ENCODE data around the gene PAK5. TPM values are rescaled to one million over a fixed set of nuclear protein-coding genes. Genes with fewer than 3 reads are reported as not detected.

Gene PAK5
- not detected for total RNA-seq
- long read RNA-seq, result 0 reads

- DNase-seq (ENCODE audit: low spot score), result no peak
Measured at GRCh38 chr20:9838378-9839295, at the start of gene PAK5. PAK5 (minus strand) TSS chr20:9839076; CDS start chr20:9644328, 194,748 bp downstream.

- DNase-seq (ENCODE audit: low spot score), result no peak
Measured at GRCh38 chr20:9887706-9888105, 48.8 kb upstream of the PAK5 start.

GRCh38 chr20:9886227-9886626 is 47.4 kb upstream of the PAK5 start:
- DNase-seq (ENCODE audit: low spot score), result no peak

DNA sequence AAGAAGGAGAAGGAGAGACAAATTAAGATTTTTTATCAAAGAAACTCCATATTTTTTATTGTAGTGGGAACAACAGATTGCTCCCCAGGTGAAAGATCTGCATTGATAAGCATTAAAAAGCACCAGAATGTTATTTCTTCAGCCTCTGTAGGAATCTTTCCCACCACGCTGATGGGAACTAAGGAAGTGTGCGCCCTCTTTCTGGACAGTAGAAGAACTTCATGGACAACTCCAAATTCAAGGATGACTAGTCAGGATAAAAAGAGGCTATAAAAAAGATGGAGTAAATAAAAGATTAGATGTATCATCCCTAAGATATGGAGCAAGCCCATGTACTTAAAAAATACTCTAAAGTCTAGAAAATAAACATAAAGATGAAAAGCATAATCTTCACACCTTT is 45.8 kb upstream of the PAK5 start:
- DNase-seq (ENCODE audit: low spot score), result no peak

DNA sequence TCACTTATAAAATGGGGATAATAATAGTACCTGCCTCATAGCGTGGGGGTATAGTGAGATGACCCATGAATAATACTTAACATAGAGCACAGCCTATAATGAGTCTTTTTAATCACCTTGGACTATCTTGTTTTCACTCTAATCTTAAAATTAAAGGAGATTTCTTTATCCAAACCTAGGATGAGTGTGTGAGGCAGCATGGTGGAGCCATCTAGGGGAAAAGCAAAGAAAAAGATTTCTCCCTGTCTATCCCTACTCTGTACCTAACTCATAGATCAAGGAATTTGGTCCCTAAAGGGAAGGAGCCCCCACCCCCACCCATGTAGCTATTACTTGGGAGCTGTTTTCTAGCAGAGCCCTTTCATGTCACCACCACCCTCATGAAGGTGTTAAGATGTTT is 45.2 kb upstream of the PAK5 start:
- no peak for DNase-seq (ENCODE audit: low spot score)

DNA sequence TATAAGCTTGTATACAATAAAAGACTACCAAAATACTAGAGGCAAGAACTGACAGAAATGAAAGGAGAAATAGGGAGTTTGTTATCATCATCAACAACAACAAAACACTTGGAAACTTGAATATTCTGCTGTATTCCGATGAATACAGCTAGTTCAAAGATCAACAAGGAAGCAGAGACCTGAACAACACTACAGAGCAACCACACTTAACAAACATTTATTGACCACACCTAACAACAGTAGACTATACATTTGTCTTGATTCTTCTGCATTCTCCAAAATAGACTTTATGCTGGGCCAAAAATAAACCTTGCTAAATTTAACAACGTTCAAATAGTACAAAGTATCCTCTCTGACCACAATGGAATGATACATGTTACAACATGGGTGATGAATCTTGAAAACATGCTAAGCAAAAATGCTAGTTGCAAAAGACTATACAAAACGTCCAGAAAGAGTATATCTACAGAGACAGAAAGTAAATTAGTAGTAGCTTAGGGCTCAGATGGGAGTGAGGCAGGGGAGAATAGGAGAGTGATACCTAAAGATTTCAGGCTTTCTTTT is 39.1 kb upstream of the PAK5 start:
- DNase-seq (ENCODE audit: low spot score), result no peak

DNA sequence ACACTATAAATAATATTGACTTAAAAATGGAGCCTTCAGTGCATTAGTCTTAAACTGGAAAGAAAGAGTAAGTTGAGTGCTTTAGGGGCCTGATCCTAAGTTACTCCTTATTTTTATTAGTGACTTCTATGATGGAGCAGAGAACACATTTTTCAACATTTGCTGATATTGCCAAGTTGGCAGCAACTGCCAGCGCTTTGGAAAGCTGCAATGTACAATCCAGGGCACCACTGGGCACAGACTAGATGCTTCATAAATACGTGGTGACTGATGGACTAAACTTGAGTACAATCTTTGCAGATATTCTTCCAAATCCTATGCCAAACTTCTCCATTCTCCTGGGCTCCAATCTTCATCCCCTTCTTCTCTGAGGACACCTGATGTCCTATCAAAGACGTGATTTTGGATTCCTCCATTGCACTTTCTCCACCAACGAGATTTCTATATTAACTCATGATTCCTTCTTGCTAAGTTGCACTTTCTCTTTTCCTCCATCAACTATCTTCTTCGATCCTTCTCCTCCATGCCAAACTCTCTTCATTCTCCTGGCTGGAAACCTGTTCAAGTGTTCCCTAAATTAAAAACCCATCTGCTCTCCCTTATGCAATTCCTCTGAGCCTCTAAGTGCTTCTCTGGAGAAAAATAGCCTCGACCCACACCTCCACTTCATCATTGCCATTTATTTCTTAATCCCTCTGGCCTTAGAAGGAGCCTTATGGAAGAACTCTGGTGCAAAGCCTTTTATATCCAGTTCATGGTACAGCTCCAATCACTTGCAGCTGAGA is 28.5 kb upstream of the PAK5 start:
- no peak for DNase-seq (ENCODE audit: low spot score)

- no peak for DNase-seq (ENCODE audit: low spot score)
Measured at GRCh38 chr20:9852566-9852965, 13.7 kb upstream of the PAK5 start.

GRCh38 chr20:9839626-9840025 is 750 bp upstream of the PAK5 start:
- no peak for DNase-seq (ENCODE audit: low spot score)

- no peak for DNase-seq (ENCODE audit: low spot score)
Measured at GRCh38 chr20:9838035-9838377, 870 bp downstream of the PAK5 start.

GRCh38 chr20:9837634-9838033 is 1.2 kb downstream of the PAK5 start:
- DNase-seq (ENCODE audit: low spot score), result no peak

DNA sequence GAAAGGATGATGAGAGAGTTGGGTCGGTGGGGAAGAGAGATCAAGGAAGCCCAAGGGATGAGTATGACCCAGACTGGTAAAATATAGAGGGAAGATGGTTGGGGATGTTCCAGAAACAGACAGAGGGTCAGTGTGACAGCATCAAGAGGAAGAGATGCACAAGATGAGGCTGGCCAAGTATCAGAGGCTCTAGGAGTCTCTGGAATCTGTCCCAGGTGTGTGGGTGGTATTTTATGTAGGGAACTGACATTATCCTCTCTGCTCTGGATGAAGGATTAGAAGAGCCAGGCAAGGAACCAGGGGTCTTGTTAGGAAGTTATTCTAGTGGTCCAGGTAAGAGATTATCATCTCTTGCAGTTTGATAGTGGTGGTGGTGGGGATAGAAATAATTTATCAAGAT is 3.6 kb downstream of the PAK5 start:
- DNase-seq (ENCODE audit: low spot score), result no peak

- no peak for DNase-seq (ENCODE audit: low spot score)
Measured at GRCh38 chr20:9831032-9831431, 7.8 kb downstream of the PAK5 start.

GRCh38 chr20:9829835-9830234 is 9.0 kb downstream of the PAK5 start:
- no peak for DNase-seq (ENCODE audit: low spot score)

- no peak for DNase-seq (ENCODE audit: low spot score)
Measured at GRCh38 chr20:9817654-9818053, 21.2 kb downstream of the PAK5 start.

- DNase-seq (ENCODE audit: low spot score), result no peak
Measured at GRCh38 chr20:9815632-9816031, 23.2 kb downstream of the PAK5 start.

- no peak for DNase-seq (ENCODE audit: low spot score)
Measured at GRCh38 chr20:9810738-9811137, 28.1 kb downstream of the PAK5 start.

GRCh38 chr20:9809271-9809670 is 29.6 kb downstream of the PAK5 start:
- no peak for DNase-seq (ENCODE audit: low spot score)

- no peak for DNase-seq (ENCODE audit: low spot score)
Measured at GRCh38 chr20:9808166-9808565, 30.7 kb downstream of the PAK5 start.

DNA sequence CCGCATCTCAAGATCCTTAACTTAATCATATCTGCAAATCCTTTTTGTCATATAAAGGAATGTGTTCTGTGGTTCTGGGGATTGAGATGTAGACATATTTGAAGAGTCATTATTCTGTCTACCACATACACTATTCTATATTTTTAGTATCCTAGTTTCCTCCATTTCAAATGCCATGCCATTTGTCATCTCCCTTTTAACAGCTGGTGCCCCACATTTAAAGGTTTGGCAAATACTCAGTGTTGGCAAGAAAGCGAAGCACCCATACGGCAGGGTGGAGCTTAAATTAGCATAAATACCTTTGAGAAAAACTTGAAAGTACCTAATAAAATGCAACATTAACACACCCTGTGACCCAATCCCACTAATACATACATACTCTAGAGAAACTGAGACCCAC is 31.7 kb downstream of the PAK5 start:
- DNase-seq (ENCODE audit: low spot score), result no peak

GRCh38 chr20:9800421-9800820 is 38.5 kb downstream of the PAK5 start:
- DNase-seq (ENCODE audit: low spot score), result no peak

DNA sequence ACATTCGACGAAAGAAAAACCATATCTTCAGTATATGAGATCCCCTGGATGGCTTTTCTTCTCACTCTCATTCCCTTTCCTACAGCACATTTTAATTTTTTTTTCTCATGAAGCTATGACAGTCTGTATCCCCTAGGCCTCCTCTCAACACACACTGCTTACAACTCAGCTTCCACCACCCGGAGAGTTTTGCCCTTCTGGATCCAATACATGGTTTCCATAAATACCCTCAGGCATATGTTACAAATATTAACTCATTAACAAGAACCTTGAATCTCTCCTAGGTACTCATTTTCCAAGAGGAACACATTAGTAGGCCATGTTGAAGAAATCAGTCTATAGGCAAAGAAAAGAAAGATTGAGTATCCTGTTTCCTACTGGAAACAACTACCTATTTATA is 44.0 kb downstream of the PAK5 start:
- no peak for DNase-seq (ENCODE audit: low spot score)
